ENCODE data around the gene MUC3A. TPM values are rescaled to one million over a fixed set of nuclear protein-coding genes. Genes with fewer than 3 reads are reported as not detected.
A peak's percentile ranks its signal among the peaks of the same experiment; 100 is the strongest.
"Not testable (repeated sequence)": the region's sequence is repeated elsewhere in the genome, so short reads cannot be mapped to it uniquely, and the experiment has no call there.

Gene MUC3A
- total and polyA plus RNA-seq, 8 donors, result 0.45 to 527 (median 0.97) TPM

- intact Hi-C loops (cut with DNase I; ENCODE audit: low total_unique reads), result no loop called here
- Histone ChIP-seq H3K4me1 (no peaks in the 10 kb centered on the region), H3K9me3 (peaks cover 0 to 9% (median 0%) of the 10 kb centered on the region in 4 donors), H3K36me3 (no peaks in the 10 kb centered on the region), H3K4me3 (no peak overlapping the region), H3K27ac (no peak overlapping the region), H3K27me3 (peaks cover 0 to 23% (median 0%) of the 10 kb centered on the region in 3 donors)
- DNase-seq, result no peak
- WGBS, 5 donors, result 38 to 54% (median 48%) methylated on average over 4 of the region's 4 CpGs
- TF ChIP-seq, protein P1, sequence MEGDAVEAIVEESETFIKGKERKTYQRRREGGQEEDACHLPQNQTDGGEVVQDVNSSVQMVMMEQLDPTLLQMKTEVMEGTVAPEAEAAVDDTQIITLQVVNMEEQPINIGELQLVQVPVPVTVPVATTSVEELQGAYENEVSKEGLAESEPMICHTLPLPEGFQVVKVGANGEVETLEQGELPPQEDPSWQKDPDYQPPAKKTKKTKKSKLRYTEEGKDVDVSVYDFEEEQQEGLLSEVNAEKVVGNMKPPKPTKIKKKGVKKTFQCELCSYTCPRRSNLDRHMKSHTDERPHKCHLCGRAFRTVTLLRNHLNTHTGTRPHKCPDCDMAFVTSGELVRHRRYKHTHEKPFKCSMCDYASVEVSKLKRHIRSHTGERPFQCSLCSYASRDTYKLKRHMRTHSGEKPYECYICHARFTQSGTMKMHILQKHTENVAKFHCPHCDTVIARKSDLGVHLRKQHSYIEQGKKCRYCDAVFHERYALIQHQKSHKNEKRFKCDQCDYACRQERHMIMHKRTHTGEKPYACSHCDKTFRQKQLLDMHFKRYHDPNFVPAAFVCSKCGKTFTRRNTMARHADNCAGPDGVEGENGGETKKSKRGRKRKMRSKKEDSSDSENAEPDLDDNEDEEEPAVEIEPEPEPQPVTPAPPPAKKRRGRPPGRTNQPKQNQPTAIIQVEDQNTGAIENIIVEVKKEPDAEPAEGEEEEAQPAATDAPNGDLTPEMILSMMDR (IDR thresholded peaks at IDR 0.05), result no peak
- TF ChIP-seq EP300 (IDR thresholded peaks at IDR 0.05), result no peak
Measured at GRCh38 chr7:100933734-100934133, 15.6 kb upstream of the MUC3A start.

- H3K4me1 ChIP-seq; DNase-seq; H3K4me3 ChIP-seq; H3K36me3 ChIP-seq; H3K27ac ChIP-seq; intact Hi-C loops (cut with DNase I; ENCODE audit: low total_unique reads): not testable (repeated sequence)
- peaks cover 0 to 13% (median 0%) of the 10 kb centered on the region in 3 donors for H3K27me3 ChIP-seq
- H3K9me3 ChIP-seq, result peaks cover 0 to 21% (median 13%) of the 10 kb centered on the region in 4 donors
- 61 to 75% (median 67%) methylated on average over 2 of the region's 2 CpGs for WGBS, 5 donors
Measured at GRCh38 chr7:100935381-100935780, 14.0 kb upstream of the MUC3A start.

GRCh38 chr7:100936167-100936566 is 13.2 kb upstream of the MUC3A start:
- H3K27ac ChIP-seq, result not testable (repeated sequence)
- WGBS, 5 donors, result 87 to 95% (median 89%) methylated on average over 7 of the region's 7 CpGs
- peaks cover 0 to 16% (median 0%) of the 10 kb centered on the region in 3 donors for H3K27me3 ChIP-seq

GRCh38 chr7:100942045-100942774 is 7.1 kb upstream of the MUC3A start:
- Histone ChIP-seq H3K27me3 (peaks cover 0 to 18% (median 0%) of the 10 kb centered on the region in 3 donors), H3K9me3 (peaks cover 0 to 21% (median 13%) of the 10 kb centered on the region in 4 donors), H3K4me3 (no peak overlapping the region), H3K27ac (peak overlapping the region in 1 of 5 donors; percentile 56), H3K4me1 (peaks cover 0 to 7% (median 2%) of the 10 kb centered on the region in 4 donors), H3K36me3 (no peaks in the 10 kb centered on the region)
- TF ChIP-seq POLR2AphosphoS5 (IDR thresholded peaks at IDR 0.05), result no peak
- TF ChIP-seq, protein P1 (IDR thresholded peaks at IDR 0.05), result no peak
- TF ChIP-seq POLR2A (IDR thresholded peaks at IDR 0.05), result no peak
- no peak for TF ChIP-seq EP300 (IDR thresholded peaks at IDR 0.05)
- DNase-seq, result peak in 1 of 2 donors; percentile 80
- WGBS, 5 donors, result 43 to 54% (median 47%) methylated on average over 9 of the region's 9 CpGs
- intact Hi-C loops (cut with DNase I; ENCODE audit: low total_unique reads), result no loop called here

More at GRCh38 chr7:100936167-100936566, 13.2 kb upstream of the MUC3A start:
- intact Hi-C loops (cut with DNase I; ENCODE audit: low total_unique reads); H3K4me3 ChIP-seq; H3K36me3 ChIP-seq; H3K4me1 ChIP-seq; DNase-seq: not testable (repeated sequence)
- H3K9me3 ChIP-seq, result peaks cover 0 to 27% (median 15%) of the 10 kb centered on the region in 4 donors

DNA sequence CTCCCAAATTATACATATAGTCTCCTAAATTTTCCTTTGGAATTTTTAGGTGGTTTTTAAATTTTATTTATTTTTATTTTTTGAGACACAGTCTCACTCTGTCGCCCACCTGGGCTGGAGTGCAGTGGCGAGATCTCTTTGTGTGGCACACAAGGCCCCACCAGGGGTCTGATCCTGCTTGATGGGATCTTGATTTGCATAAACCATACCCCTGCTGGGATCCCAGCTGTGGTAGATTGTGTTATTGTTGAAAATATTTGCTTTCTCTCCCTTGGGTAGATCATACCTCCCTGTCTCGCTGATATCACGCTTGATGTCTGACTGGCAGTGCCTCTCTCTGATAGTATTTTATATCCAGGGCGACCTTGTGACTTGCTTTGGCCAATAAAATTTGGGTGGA is 5.6 kb upstream of the MUC3A start:
- intact Hi-C loops (cut with DNase I; ENCODE audit: low total_unique reads), result no loop called here
- 81 to 88% (median 83%) methylated on average over 5 of the region's 5 CpGs for WGBS, 5 donors
- TF ChIP-seq, protein P1 (IDR thresholded peaks at IDR 0.05), result no peak
- TF ChIP-seq POLR2AphosphoS5 (IDR thresholded peaks at IDR 0.05) (no peak), POLR2A (IDR thresholded peaks at IDR 0.05) (no peak), EP300 (IDR thresholded peaks at IDR 0.05) (no peak)
- Histone ChIP-seq H3K4me3 (no peak overlapping the region), H3K4me1 (peaks cover 0 to 7% (median 2%) of the 10 kb centered on the region in 4 donors), H3K9me3 (peaks cover 0 to 21% (median 13%) of the 10 kb centered on the region in 4 donors), H3K27ac (no peak overlapping the region), H3K27me3 (peaks cover 0 to 19% (median 0%) of the 10 kb centered on the region in 3 donors), H3K36me3 (no peaks in the 10 kb centered on the region)
- no peak for DNase-seq
